Measurements from ENCODE around the gene HIVEP1. TPM values are rescaled to one million over a fixed set of nuclear protein-coding genes. Genes with fewer than 3 reads are reported as not detected.

Gene HIVEP1
- total RNA-seq, 1 experiment from 2014 or later: 6.6 TPM

DNA sequence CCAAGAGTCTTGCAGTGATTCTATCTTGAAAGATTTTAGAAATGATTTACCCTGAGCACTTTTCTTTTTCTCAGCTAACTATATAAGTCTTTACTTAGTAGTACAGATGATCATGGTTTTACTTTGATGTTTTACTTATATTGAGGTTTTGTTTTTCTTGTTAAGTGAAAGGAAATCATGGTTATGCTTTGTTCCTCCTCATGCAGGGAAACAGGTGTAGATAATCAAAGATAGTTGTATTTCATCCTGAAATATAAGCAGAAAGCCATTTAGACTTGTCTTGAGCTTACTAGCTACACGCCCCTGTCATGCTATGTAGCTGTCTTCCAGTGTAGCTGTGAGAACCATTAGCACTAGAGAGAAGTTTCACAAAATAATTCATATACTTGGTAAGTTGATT, 113.9 kb downstream of the HIVEP1 start:
- no peaks in the 10 kb centered on the region for H3K27me3 ChIP-seq (ENCODE audit: low read length)
- no peaks in the 10 kb centered on the region for H3K36me3 ChIP-seq (ENCODE audit: low read depth, low read length)
- ChIA-PET CTCF (no interaction called here), POLR2A (ENCODE audit: unreplicated experiment) (no interaction called here)
- DNase-seq (no peak), ATAC-seq (no peak)
- intact Hi-C loops (cut with micrococcal nuclease): no loop called here
- H3K9me2 ChIP-seq (replicated peaks; ENCODE audit: low read length): no peaks in the 10 kb centered on the region
- H3K79me2 ChIP-seq (ENCODE audit: low read length): no peaks in the 10 kb centered on the region
- no TSS peak for BruUV-seq (replicated peaks)
- H3K9me3 ChIP-seq (ENCODE audit: low read length): no peaks in the 10 kb centered on the region
- TF ChIP-seq, protein P1, sequence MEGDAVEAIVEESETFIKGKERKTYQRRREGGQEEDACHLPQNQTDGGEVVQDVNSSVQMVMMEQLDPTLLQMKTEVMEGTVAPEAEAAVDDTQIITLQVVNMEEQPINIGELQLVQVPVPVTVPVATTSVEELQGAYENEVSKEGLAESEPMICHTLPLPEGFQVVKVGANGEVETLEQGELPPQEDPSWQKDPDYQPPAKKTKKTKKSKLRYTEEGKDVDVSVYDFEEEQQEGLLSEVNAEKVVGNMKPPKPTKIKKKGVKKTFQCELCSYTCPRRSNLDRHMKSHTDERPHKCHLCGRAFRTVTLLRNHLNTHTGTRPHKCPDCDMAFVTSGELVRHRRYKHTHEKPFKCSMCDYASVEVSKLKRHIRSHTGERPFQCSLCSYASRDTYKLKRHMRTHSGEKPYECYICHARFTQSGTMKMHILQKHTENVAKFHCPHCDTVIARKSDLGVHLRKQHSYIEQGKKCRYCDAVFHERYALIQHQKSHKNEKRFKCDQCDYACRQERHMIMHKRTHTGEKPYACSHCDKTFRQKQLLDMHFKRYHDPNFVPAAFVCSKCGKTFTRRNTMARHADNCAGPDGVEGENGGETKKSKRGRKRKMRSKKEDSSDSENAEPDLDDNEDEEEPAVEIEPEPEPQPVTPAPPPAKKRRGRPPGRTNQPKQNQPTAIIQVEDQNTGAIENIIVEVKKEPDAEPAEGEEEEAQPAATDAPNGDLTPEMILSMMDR (conservative IDR thresholded peaks at IDR 0.05; ENCODE audit: low read depth, low read length): no peak
- TF ChIP-seq EZH2 (IDR thresholded peaks at IDR 0.05; ENCODE audit: low read length, unreplicated experiment) (no peak), EZH2phosphoT487 (IDR thresholded peaks at IDR 0.05; ENCODE audit: borderline replicate concordance, low read length) (no peak)
- H3F3A ChIP-seq (ENCODE audit: low read length, unreplicated experiment): no peaks in the 10 kb centered on the region
- no peak overlapping the region for H3K4me2 ChIP-seq (ENCODE audit: low read length)
- H4K20me1 ChIP-seq (ENCODE audit: low read length): no peaks in the 10 kb centered on the region
- no peak overlapping the region for H3K4me3 ChIP-seq (ENCODE audit: low read length)
- H3K4me1 ChIP-seq (ENCODE audit: insufficient read depth, low read length): no peaks in the 10 kb centered on the region
- no peak overlapping the region for H3K27ac ChIP-seq (ENCODE audit: low read length)
- no peak overlapping the region for H3K9ac ChIP-seq (ENCODE audit: low read length)
- H2AFZ ChIP-seq (ENCODE audit: low read length): no peak overlapping the region

DNA sequence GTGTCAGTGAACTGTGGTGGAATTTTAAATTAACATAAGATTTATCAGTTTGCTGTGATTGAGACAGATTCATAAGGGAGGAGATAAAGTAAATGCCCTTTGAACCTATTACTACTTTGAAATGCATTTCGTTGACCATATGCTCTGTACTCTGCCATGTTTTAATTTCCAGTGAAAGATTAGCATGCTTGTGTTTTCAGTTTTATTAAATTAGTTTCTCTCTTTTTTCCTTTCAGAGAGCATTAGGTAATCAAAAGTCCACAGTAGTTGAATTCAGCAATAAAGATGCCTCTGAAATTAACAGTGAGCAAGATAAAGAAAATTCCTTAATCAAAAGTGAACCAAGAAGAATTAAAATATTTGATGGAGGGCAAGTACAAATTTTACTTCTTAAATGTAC, 117.4 kb downstream of the HIVEP1 start:
- Histone ChIP-seq H3K4me2 (ENCODE audit: low read length) (no peak overlapping the region), H2AFZ (ENCODE audit: low read length) (no peak overlapping the region), H3K36me3 (ENCODE audit: low read depth, low read length) (no peaks in the 10 kb centered on the region), H3K27me3 (ENCODE audit: low read length) (no peaks in the 10 kb centered on the region), H3K4me1 (ENCODE audit: insufficient read depth, low read length) (peaks cover 15% of the 10 kb centered on the region), H3F3A (ENCODE audit: low read length, unreplicated experiment) (no peaks in the 10 kb centered on the region), H3K9me3 (ENCODE audit: low read length) (no peaks in the 10 kb centered on the region), H4K20me1 (ENCODE audit: low read length) (no peaks in the 10 kb centered on the region), H3K27ac (ENCODE audit: low read length) (no peak overlapping the region), H3K79me2 (ENCODE audit: low read length) (no peaks in the 10 kb centered on the region), H3K4me3 (ENCODE audit: low read length) (no peak overlapping the region), H3K9ac (ENCODE audit: low read length) (no peak overlapping the region), H3K9me2 (replicated peaks; ENCODE audit: low read length) (no peaks in the 10 kb centered on the region)
- ChIA-PET CTCF (no interaction called here), POLR2A (ENCODE audit: unreplicated experiment) (no interaction called here)
- ATAC-seq (no peak), DNase-seq (no peak)
- intact Hi-C loops (cut with micrococcal nuclease): no loop called here
- TF ChIP-seq EZH2 (IDR thresholded peaks at IDR 0.05; ENCODE audit: low read length, unreplicated experiment): no peak
- TF ChIP-seq, protein P1 (conservative IDR thresholded peaks at IDR 0.05; ENCODE audit: low read depth, low read length): no peak
- no peak for TF ChIP-seq EZH2phosphoT487 (IDR thresholded peaks at IDR 0.05; ENCODE audit: borderline replicate concordance, low read length)
- no TSS peak for BruUV-seq (replicated peaks)

DNA sequence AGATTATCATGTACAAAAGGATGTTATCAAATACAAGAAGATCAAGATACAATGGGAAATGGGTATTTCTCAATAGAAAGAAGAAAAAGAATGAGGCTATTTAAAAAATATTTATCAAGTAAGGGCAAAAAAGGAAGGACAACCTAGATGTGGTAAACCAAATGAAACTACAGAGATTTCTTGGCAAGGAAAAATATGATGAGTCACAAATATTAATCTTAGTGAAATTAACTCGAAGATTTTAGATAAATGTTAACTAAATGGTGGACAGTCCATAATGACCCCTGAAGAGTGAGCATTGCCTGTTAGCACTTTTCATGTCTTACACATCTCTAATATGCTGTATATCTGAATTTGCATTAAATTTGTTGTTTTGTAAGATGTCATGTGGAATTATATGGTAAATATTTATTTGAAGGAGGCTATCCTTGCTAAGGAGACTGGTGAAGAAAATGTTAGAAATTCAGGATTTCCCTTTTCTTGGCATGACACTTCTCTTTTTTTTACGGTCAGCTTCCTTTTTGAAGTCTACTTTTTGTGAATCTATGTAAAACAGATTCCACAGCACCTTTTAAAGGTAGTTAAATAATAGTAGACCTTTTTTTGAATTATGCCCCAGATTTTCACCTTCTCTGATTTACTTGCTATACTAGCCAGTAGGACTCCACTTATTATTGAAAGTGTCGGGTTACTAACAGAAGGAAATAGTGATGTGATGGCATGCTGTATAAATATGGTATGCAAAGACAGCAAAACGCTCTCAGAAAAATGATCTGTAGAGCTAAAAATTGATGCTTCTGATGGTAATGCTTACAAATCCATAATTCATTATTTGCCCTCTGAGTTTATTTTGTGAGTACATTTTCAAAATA, 120.5 kb downstream of the HIVEP1 start:
- Histone ChIP-seq H3K4me3 (ENCODE audit: low read length) (no peak overlapping the region), H3K9ac (ENCODE audit: low read length) (no peak overlapping the region), H2AFZ (ENCODE audit: low read length) (no peak overlapping the region), H4K20me1 (ENCODE audit: low read length) (no peaks in the 10 kb centered on the region), H3K27ac (ENCODE audit: low read length) (no peak overlapping the region), H3K36me3 (ENCODE audit: low read depth, low read length) (peaks cover 4% of the 10 kb centered on the region; the same call in 1 of the 2 replicates), H3K9me2 (replicated peaks; ENCODE audit: low read length) (no peaks in the 10 kb centered on the region), H3F3A (ENCODE audit: low read length, unreplicated experiment) (peaks cover 7% of the 10 kb centered on the region), H3K79me2 (ENCODE audit: low read length) (no peaks in the 10 kb centered on the region), H3K4me1 (ENCODE audit: insufficient read depth, low read length) (peaks cover 25% of the 10 kb centered on the region), H3K27me3 (ENCODE audit: low read length) (no peaks in the 10 kb centered on the region), H3K4me2 (ENCODE audit: low read length) (no peak overlapping the region), H3K9me3 (ENCODE audit: low read length) (no peaks in the 10 kb centered on the region)
- ChIA-PET CTCF (no interaction called here), POLR2A (ENCODE audit: unreplicated experiment) (no interaction called here)
- peak; percentile 32 for DNase-seq
- no TSS peak for BruUV-seq (replicated peaks)
- peak; percentile 46; the same call in 1 of the 2 replicates for ATAC-seq
- TF ChIP-seq EZH2phosphoT487 (IDR thresholded peaks at IDR 0.05; ENCODE audit: borderline replicate concordance, low read length) (no peak), EZH2 (IDR thresholded peaks at IDR 0.05; ENCODE audit: low read length, unreplicated experiment) (no peak)
- TF ChIP-seq, protein P1 (conservative IDR thresholded peaks at IDR 0.05; ENCODE audit: low read depth, low read length): no peak
- intact Hi-C loops (cut with micrococcal nuclease): no loop called here
